ENCODE data around the gene B4GALT5.
"Not testable (repeated sequence)": the region's sequence is repeated elsewhere in the genome, so short reads cannot be mapped to it uniquely, and the experiment has no call there.

Gene B4GALT5

GRCh38 chr20:49618289-49618688, 95.4 kb downstream of the B4GALT5 start:
- Histone ChIP-seq H3K4me1 (ENCODE audit: low read length) (peaks cover 40% of the 10 kb centered on the region), H3K36me3 (replicated peaks; ENCODE audit: low read depth, low read length) (peaks cover 9% of the 10 kb centered on the region), H3K27ac (ENCODE audit: low read length) (no peak overlapping the region), H3K9ac (ENCODE audit: low read length) (no peak overlapping the region), H2AFZ (ENCODE audit: low read depth, low read length) (no peak overlapping the region), H4K20me1 (ENCODE audit: insufficient read depth, low read length) (no peaks in the 10 kb centered on the region), H3K4me3 (ENCODE audit: low read length) (no peak overlapping the region), H3K79me2 (ENCODE audit: low read length) (no peaks in the 10 kb centered on the region), H3K9me3 (ENCODE audit: insufficient read depth, low read length) (peaks cover 11% of the 10 kb centered on the region), H3K4me2 (ENCODE audit: low read length) (no peak overlapping the region), H3K27me3 (ENCODE audit: low read depth, low read length) (peaks cover 36% of the 10 kb centered on the region)
- TF ChIP-seq CTCF (IDR thresholded peaks at IDR 0.05; ENCODE audit: low read depth, low read length) (no peak), EZH2phosphoT487 (IDR thresholded peaks at IDR 0.05; ENCODE audit: low read depth) (no peak)

GRCh38 chr20:49617394-49617793, 96.3 kb downstream of the B4GALT5 start:
- not testable (repeated sequence) for H3K36me3 ChIP-seq (replicated peaks; ENCODE audit: low read depth, low read length); H4K20me1 ChIP-seq (ENCODE audit: insufficient read depth, low read length); H2AFZ ChIP-seq (ENCODE audit: low read depth, low read length); H3K9me3 ChIP-seq (ENCODE audit: insufficient read depth, low read length); H3K4me3 ChIP-seq (ENCODE audit: low read length); H3K4me2 ChIP-seq (ENCODE audit: low read length); H3K79me2 ChIP-seq (ENCODE audit: low read length); H3K27ac ChIP-seq (ENCODE audit: low read length); H3K9ac ChIP-seq (ENCODE audit: low read length)
- H3K27me3 ChIP-seq (ENCODE audit: low read depth, low read length) = peaks cover 34% of the 10 kb centered on the region
- H3K4me1 ChIP-seq (ENCODE audit: low read length) = peaks cover 40% of the 10 kb centered on the region

GRCh38 chr20:49616154-49617007, 97.3 kb downstream of the B4GALT5 start:
- H3K79me2 ChIP-seq (ENCODE audit: low read length) = no peaks in the 10 kb centered on the region
- no peak overlapping the region for H3K4me3 ChIP-seq (ENCODE audit: low read length)
- peaks cover 23% of the 10 kb centered on the region for H3K27me3 ChIP-seq (ENCODE audit: low read depth, low read length)
- TF ChIP-seq CTCF (IDR thresholded peaks at IDR 0.05; ENCODE audit: low read depth, low read length) = no peak
- no peak for TF ChIP-seq EZH2phosphoT487 (IDR thresholded peaks at IDR 0.05; ENCODE audit: low read depth)
- H3K27ac ChIP-seq (ENCODE audit: low read length) = no peak overlapping the region
- H3K9ac ChIP-seq (ENCODE audit: low read length) = no peak overlapping the region
- H3K36me3 ChIP-seq (replicated peaks; ENCODE audit: low read depth, low read length) = no peaks in the 10 kb centered on the region
- H3K4me2 ChIP-seq (ENCODE audit: low read length) = no peak overlapping the region
- H3K4me1 ChIP-seq (ENCODE audit: low read length) = peaks cover 37% of the 10 kb centered on the region
- H2AFZ ChIP-seq (ENCODE audit: low read depth, low read length) = no peak overlapping the region
- no peaks in the 10 kb centered on the region for H3K9me3 ChIP-seq (ENCODE audit: insufficient read depth, low read length)
- no peaks in the 10 kb centered on the region for H4K20me1 ChIP-seq (ENCODE audit: insufficient read depth, low read length)

GRCh38 chr20:49615401-49616153, 98.1 kb downstream of the B4GALT5 start:
- Histone ChIP-seq H2AFZ (ENCODE audit: low read depth, low read length) (no peak overlapping the region), H3K9ac (ENCODE audit: low read length) (no peak overlapping the region), H4K20me1 (ENCODE audit: insufficient read depth, low read length) (no peaks in the 10 kb centered on the region), H3K27me3 (ENCODE audit: low read depth, low read length) (peaks cover 22% of the 10 kb centered on the region), H3K79me2 (ENCODE audit: low read length) (no peaks in the 10 kb centered on the region), H3K4me3 (ENCODE audit: low read length) (no peak overlapping the region), H3K4me2 (ENCODE audit: low read length) (no peak overlapping the region), H3K9me3 (ENCODE audit: insufficient read depth, low read length) (no peaks in the 10 kb centered on the region), H3K27ac (ENCODE audit: low read length) (no peak overlapping the region), H3K36me3 (replicated peaks; ENCODE audit: low read depth, low read length) (no peaks in the 10 kb centered on the region), H3K4me1 (ENCODE audit: low read length) (peaks cover 34% of the 10 kb centered on the region)
- TF ChIP-seq CTCF (IDR thresholded peaks at IDR 0.05; ENCODE audit: low read depth, low read length) (no peak), EZH2phosphoT487 (IDR thresholded peaks at IDR 0.05; ENCODE audit: low read depth) (no peak)

- not testable (repeated sequence) for H3K9me3 ChIP-seq (ENCODE audit: insufficient read depth, low read length); H3K9ac ChIP-seq (ENCODE audit: low read length); H3K4me2 ChIP-seq (ENCODE audit: low read length); H3K27ac ChIP-seq (ENCODE audit: low read length); H3K79me2 ChIP-seq (ENCODE audit: low read length); H4K20me1 ChIP-seq (ENCODE audit: insufficient read depth, low read length); H3K36me3 ChIP-seq (replicated peaks; ENCODE audit: low read depth, low read length); H3K4me3 ChIP-seq (ENCODE audit: low read length); H2AFZ ChIP-seq (ENCODE audit: low read depth, low read length)
- peaks cover 22% of the 10 kb centered on the region for H3K27me3 ChIP-seq (ENCODE audit: low read depth, low read length)
- peaks cover 31% of the 10 kb centered on the region for H3K4me1 ChIP-seq (ENCODE audit: low read length)
Observed at GRCh38 chr20:49615051-49615400, 98.7 kb downstream of the B4GALT5 start.

Data from OCI-LY3 (cell line).